Activated naive CD4-positive, alpha-beta T cell (primary cell): ENCODE data around the gene ZFYVE28.

Experiments
- DNase-seq, 4 experiments: peaks; one replicate each; lab custom pipeline; 2025; lab: John Stamatoyannopoulos, UW

The ZFYVE28 gene

DNA sequence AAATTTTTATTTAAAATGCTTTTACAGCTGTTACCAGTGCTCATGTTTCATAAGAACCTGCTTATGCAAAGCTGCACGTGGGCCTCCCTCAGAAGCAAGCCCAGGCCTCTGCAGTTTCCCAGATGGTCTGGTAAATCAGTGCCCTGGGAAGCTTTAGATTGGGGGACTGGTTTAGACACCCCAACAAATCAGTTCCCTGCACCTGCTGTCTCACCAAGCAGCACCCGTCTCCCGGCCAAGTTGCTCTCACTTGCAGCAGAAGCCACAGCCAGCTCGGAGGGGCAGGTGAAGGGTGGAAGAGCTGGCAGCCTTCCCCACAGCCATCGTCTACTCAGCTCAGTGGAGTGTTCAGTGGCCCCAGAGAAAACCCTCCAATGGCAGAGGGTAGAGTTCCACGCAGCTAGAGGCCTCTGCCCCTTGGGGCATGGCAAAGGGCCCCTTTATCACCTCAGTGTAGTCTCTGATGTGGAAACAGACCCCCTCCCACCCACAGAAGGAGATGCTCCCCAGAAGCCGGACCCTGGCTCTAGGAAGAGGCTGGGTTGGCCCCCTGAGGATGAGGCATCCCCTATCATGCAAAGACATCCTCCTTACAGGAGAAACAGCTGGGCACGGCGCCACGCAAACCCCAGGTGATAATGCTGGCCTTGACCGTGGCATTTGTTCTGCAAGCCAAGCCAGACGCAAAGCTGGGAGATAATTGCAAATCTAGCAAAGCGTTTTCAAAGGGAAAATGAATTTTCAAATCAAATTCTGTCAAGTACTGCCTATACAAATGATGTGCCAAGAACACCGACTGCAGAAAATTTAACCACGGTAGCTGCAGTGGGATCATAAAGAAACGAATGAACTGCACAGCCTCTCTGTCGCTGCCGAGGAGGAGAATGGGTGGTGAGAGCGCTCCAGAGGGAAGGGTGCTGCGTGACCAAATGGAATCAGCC lies 51.9 kb downstream of the ZFYVE28 start:
- DNase-seq: no peak

DNA sequence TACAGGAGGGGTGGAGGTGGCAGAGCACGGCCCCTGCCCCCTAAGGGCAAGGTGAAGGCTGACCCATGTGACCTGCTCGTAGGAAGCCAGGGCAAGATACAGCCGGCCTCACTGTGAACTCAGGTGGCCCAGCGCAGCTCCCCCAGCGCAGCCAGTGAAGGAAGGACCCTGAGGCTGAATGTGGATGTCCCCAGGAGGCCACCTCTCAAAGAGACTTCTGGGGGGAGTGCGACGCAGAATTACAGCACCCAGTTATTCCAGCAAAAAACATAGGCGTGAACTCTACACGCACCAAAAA lies 52.6 kb downstream of the ZFYVE28 start:
- no peak for DNase-seq

DNA sequence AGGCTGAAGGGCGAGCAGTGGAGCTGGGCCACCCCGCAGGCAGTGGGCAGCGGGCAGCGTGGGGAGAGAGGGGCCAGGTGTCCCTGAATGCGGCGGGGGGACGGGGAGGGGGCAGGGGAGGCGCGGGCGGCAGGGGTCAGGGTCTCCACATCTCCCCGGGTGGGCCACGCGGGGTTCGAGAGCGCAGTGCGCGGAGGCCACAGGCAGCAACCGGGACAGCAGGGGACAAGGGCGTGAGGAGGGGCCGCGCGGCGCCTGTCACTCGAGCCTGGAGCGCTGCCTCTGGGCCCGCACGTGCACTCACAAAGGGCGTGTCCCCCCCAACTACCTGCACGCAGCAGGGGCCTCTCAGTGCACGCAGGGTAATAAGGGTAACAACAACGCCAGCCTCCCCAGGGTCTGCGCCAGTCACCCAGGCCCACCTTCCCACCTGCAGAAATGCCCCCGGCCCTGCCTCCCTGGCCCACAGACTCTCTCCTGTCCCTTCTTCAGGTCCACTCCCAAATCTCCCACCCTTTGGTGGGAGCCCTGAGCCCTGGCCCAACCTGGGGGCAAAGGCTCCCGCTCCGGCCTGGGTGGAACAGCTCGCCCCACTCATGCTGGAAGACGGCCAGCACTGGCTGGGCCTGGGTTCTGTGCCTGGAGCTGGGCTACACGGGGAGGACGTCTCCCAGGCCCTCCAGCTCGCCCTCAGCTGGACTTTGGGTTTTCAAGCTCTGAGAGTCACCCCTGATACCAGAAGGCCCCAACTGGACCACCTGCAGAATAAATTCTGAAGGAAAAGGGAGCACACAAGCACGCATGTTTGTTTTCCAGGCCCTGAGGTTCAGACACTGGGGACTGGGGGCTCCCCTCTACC lies 53.2 kb downstream of the ZFYVE28 start:
- DNase-seq: no peak

DNA sequence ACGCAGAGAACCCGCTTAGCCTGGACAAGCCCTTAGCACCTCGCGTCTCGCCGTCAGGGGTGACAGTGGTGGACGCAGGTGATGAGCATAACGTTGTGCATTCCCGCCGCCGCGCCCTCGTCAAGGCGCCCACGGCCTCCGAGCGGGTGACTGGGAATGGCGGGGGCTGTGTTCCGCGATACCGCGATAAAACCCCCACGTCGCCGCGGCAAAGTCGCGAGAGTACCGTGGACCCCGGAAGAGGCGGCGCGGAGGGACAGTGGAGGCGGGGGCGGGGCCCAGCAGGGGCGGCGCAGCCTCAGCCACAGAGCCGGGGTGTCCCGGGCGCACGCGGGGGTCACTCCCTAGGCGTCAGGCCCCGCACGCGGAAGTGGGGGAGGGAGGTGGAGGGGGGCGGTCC lies 53.8 kb downstream of the ZFYVE28 start:
- peak in 3 of 4 experiments; percentile 19 to 60 (median 45) for DNase-seq

DNA sequence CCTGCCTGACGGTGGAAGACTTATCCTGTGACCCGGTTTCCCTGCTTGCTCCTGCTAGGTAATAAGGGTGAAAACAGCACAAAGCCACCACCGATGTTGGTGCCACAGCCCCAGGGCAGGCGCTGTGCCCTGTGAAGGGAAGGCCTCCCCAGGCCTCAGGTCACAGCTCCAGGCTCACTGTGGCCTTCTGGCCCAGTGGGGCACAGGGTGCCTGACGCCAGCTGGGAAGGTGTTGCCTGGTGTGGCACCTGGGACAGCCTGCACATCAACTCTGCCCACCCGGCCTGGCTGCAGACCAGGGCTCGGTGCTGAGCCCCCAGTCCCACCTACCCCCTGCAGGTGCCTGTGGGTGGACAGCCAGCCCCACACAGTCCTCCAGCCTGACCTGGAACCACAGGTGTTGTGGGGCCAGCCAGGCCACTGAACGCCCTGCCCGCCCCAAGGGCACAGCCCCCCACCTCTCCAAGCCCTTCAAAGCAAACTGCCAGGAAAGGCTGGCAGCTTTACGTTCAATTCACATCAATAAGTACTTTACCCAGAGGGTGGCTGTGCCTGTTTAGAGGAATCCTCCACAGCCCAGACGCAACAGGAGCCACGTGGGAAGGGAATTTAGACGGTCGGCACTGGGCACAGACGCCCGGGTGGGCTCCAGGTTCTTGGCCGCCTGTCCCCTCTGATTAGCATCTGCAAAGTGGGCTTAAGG lies 54.3 kb downstream of the ZFYVE28 start:
- DNase-seq: no peak

DNA sequence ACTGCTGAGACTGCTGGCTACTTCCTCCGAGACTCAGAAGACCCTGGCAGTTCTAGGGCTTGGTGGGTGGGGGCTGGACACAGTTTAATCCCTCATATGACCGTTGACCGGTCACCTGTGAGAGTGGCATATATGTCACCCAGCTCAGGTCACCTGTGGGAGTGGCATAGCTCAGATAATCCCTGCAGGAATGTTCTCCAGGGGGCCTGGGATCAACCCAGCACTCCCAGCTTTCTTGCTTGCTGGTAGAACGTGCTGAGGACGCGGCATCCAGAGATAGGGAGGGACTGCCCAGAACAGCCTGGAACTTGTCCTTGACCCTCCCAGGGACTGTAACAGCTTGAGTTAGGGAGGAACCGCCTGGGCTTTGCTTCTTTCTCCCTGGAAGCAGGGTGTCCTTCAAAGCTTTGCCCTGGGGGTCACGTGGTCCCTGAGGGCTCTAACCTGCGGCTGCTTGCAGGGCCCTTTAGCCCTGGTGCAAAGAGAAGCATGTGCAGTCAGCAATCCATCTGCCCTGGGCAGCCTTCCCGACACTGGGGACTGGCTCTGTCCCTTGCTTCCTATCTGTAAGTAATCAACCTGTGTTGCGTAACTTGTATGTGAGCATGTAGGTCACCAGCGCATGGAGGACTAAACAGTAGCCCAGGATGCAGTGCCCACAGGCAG lies 55.3 kb downstream of the ZFYVE28 start:
- no peak for DNase-seq

DNA sequence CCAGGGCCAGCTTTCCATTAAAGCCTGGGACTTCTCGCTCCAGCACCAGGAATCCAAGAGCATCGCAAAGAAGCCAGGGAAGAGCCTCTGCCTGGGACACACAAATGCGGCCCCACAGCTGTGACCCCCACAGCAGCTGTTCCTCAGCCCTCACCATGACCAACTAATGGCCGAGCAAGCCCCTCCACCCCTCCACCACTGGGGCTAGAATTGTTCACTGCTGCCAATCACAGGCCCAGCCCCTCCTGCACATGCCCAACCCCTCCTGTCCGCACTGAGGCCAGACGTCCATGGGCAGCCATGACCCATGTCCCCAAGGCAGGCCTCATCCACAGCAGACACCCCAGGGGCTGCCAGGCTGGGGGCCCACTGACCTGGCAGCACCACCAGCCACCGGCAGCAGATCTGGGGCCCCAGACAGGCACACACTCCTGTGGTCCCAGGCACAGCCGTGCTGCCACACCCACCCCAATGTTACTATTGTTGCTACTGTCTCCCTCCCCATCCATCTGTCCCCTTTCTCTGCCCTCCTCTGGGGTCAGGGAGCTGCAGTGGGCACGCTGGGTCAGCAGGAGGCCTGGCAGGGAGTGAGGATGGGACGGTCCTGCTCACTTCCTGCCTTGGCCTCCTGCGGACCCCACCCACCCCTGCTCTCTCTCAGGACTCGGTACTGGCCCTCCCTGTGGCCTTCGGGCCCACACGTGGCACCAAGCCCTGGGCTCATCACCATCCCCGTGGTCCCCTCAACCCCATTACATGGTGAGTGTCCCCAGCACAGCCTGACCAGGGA lies 56.0 kb downstream of the ZFYVE28 start:
- no peak for DNase-seq

DNA sequence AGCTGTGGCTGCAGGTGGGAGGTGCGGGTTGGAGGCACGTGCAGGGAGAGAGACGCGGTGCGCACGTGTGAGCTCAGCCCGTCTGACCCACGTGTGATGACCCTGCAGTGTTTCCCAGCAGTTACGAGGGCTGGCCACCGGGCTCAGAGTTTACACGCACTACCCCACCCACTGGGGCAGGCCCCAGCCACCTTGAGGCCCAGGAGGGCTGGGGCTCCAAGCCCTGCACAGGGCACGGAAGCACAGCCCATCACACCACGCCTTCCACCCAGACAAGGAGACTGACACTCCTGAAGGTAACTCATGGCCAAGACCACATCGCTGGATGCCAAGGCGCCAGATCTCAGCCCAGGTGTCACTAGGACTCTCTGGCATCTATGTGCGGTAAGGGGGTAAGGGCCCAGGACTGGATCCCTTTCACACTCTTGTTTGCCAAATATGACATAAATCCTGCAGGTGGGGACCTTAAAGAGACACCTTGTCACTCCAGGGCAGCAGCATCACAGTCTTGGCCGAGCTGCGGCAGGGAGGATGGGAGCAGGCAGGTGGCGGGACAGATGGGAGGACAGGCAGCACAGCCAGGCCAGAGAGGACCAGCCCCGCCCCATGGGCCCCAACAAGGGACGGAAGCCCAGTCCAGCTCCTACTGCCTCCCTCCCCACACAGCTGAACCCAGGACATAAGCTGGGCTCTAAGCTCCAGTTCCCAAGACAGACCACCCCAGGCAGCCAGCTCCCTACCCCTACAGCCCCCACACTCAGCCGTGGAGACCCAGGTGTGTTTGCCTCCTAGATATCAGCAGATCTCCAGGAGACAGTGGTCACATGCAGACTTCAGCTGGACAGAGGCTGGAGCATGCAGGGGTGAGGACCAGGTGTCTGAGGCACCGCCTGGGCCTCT lies 56.8 kb downstream of the ZFYVE28 start:
- DNase-seq: no peak

DNA sequence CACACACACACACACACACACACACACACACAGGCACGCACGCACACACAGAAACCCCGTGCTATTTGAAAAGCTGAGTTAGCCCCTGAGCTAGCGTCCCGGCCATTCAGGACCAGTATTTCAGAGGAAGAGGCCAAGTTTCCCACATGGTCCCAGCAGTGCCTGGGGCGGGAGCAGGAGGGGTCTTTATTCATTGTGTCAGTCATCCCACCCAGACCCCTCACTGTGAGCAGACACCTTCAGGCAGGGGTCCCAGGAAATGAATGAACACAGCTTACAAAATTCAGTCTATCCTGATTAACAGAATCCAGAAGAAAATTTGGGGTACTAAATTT lies 58.1 kb downstream of the ZFYVE28 start:
- DNase-seq: no peak

DNA sequence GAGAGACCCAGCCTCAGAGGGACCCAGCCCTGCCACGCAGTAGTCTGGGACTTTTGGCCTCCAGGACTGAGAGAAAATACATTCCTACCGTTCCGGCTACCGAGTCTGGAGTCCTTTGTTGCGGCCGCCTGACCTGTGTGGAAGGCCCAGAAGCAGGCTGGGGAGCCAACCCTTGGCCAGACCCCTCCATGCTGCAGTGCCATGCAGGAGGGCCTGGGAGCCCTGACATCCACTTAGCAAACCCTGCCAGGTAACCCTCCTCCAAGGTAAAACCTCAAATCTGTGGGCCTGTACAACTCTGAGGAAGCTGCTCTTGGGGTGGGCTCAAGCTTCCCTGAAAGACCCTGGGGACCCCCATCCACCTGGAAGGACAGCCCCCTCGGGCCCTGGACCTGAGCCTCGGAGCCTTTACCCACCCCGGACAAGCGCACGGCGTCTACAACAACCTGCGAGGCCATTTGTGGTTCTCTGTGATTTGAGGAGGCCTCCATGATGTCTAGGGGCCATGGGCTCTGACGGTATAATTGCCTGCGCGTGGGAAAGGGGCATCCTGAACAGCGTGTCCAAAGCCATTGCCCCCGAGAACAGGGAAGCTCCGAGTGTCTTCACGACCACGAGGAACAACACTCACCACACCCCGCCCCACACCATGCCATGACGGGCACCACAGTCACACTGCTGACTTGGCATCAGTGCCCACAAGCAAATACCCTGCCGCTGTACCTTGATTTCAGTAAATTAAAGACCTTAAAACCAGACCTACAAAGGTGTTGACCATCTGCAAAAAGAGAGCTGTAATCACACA lies 58.7 kb downstream of the ZFYVE28 start:
- no peak for DNase-seq

DNA sequence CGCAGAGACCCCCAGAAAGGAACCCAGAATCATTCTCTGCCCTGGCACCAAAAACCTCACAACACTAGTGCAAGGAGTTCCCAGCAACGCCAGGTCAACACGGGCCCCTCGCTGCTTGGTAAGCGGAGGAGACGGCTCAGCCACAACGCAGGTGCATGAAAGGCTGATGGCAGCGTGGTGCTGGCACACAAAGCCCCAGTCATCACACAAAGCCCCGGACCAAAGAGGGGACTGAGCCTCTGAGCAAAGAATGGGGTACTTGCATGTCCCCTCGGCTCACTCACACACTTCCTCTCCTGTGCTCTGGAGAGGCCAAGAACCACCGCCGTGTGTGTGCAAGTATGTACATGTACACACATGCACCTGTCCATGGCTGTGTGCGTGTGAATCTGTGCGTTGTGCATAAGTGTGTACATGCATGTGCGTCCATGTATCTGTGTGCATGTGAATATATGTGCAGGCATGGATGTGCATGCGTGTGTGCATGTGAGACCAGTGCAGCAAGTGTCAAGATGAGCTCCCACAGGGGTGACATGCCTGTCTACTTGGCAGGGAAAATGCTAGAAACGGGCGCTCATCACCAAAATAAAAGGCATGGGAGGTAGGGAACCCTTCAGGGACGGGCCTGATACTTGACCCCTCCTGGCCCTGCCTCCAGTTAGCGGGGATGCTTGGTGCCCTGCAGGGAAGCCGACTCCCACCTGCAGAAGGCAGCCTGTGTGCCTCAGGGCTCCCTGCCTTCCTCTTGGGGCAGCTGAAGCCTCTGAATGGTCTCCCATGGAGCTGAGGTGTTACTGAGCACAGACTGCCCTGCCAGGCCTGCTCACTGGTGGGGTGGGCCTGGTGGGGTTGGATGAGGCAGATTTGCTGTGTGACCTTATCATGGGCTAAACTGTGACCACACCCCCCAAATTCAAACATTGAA lies 60.4 kb downstream of the ZFYVE28 start:
- DNase-seq: no peak

DNA sequence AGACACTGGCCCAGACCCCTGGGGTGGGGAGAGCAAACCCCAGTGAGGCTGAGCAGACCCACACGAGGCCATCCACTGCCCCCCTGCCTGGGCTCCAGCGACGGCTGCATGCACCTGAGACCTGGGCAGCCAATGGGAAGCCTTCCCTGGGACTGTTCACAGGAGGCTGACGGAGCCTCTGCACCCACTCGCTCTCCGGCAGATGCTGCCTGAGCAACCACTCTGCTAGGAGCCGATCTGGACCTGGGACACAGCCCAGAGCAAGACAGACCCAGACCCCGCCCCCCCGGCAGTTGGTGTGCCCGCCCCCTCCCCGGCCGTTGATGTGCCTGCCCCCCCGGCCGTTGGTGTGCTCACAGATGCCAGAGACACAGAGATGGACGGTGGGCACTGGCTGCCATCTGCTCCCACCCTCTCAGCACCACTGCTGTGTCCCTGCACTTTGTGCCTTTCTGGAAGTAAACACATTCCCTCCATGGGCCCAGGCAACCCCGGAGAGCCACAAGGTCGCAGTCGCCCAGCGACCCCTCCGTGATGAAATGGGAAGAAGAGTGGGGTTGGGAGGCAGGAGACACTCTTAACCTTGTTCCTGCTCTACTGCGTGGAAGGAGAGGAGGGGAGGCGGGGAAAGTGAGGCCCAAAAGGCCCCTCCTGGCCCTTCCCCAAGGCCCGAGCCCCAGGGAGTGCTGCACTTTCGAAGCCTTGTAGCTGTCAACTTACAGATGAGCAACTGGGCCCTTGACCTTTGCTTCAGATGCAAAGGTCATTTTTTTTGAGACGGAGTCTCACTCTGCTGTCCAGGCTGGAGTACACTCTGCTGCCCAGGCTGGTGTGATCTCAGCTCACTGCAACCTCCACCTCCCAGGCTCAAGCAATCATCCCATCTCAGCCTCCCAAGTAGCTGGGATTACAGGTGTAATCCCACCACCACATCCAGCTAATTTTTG lies 62.0 kb downstream of the ZFYVE28 start:
- DNase-seq: no peak

DNA sequence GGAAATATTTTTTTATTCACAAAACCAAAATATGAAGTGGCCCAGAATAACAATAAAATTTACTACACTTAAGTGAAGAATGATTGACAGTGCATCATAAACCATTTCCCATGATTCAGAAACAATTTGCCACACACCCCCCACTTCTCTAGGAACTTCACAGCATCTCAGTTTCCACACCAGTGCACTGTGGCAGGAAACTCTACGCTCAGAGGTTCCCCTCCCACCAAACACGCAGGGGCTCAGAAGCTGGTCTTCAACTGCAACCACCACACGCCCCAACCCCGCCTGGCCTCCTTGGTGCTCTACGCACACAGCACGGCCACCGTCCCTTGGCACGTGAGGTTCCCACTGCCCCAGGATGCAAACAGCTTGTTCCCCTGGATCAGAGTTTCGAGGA lies 63.7 kb downstream of the ZFYVE28 start:
- no peak for DNase-seq

DNA sequence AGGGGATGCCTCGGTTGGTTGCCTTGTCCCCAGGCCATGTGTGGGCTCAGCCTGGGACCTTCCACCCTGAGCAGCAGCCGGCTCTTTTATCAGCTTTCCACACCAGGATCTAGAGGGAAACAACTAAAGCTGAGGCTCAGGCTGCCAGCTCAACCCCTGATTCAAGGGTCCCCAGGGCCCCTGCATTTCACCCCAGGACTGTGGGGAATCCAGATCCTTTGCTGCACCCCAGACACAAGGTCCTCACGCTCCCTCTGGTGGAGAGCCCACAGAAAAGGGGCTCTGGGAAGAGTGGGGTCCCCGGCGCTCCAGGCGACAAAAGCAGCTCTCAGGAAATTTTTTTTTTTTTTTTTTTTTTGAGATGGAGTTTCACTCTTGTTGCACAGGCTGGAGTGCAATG lies 64.3 kb downstream of the ZFYVE28 start:
- peak in 1 of 4 experiments; percentile 43 for DNase-seq

DNA sequence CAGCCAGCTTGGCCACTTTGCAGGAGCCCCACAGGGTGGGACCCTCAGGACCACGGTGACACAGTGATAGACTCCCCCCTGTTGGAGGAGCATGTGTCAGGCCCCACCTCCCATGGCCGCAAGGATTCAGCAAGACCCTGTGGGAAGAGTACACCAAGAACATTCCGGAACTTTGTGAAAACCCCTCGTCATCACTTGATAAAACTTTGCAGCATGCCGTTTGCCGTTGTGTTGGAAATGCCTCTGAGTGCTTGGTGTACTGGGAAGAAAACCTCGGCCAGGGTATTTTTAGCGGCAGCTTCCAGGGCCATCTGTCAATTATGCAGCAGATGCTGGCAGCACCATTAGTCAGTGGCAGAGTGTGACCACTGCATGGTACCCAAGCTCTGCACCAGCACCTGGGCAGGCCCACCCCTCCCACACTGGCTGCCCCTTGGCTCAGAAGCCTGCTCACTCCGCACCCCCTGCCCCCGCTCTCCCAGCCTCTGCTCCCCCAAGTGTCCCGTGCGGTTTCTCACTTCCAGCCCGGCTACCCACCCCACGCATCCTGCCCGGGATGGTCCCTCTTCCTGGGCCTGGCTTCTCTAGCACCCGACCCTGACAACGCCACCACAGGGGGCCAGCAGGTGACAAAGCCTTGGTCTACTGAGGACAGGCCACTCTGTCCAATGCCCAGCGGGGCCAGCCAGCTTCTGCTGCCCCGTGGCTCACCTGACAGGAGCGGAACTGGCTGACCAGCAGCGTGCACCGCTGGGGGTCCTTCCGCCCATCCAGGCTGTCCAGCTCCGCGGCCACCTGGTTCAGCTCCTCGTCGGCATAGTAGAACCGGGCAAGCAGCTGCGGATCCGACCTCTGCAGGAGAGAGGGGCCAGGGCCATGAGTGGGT lies 65.0 kb downstream of the ZFYVE28 start:
- DNase-seq: no peak

DNA sequence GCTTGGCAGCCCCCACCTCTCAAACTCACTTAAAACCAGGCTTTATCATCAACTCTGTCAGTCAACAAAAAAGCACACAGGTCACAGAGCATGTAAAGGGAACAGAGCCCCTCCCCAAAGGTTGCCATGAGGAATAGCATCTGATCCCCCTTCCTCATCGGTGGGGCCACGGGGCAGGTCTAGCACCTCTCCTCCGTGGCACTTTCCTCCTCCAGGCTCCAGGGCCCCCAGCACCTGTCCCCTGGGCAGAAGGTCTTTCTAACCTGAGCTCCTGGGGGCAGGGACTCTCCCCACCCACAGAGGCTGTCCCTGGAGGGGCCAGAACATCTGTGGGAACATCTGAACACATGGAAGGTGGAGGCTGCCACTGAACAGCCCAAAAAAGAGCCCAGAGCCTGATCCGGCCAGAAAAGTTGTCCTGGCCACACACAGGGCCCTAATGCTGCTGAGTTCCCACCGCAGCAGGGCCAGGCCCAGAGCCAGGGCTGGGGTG lies 65.7 kb downstream of the ZFYVE28 start:
- DNase-seq: no peak
